Dermis microvascular lymphatic vessel endothelial cell (primary cell): Measurements from ENCODE around the gene SRM. TPM values are rescaled to one million over a fixed set of nuclear protein-coding genes. Genes with fewer than 3 reads are reported as not detected.
"Not testable (repeated sequence)": the region's sequence is repeated elsewhere in the genome, so short reads cannot be mapped to it uniquely, and the experiment has no call there.

Experiments used
- DNase-seq, 2 donors: peaks; one replicate each; pipeline versions ENCODE4 v3.0.0 to v3.0.0-alpha.2; 2010; ENCODE audit warnings: low read depth in 2 of 2
- total RNA-seq: library from RNA; depleted of rRNA; stranded (reverse); fragments of >200 nt; gene quantifications from 2 replicates; pipeline ENCODE4 v1.2.1, GENCODE V29; 2014

SRM gene
- total RNA-seq, 1 donor from 2014 or later, result 7.6 TPM

DNA sequence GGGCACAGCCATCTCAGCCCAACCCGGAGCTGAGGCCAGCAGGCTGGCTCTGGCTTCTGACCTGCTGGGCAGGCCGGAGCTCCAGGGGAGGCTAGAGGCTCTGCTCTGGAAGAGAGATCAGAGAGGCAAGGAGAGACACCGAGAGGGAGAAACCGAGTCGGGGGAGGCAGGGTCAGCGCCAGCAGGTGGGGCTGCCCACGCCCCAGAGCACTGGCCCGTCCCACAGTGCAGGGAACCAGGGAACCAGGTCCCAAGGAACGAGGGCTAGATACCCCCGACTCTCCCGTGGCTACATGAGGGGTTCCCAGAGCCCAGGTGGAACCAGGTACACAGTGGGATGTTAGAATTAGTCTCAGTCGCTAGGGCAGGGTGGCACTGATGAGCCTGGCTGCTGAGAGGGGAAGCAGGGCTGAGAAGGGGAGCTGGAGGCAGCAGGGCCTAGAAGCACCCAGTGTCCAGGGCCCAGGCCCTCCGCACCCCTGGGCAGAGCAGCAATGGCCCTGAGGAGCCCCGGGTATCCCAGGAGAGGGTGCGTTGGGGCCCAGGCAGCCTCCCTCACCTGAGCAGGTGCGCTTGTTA, 14.9 kb downstream of the SRM start:
- no peak for DNase-seq

DNA sequence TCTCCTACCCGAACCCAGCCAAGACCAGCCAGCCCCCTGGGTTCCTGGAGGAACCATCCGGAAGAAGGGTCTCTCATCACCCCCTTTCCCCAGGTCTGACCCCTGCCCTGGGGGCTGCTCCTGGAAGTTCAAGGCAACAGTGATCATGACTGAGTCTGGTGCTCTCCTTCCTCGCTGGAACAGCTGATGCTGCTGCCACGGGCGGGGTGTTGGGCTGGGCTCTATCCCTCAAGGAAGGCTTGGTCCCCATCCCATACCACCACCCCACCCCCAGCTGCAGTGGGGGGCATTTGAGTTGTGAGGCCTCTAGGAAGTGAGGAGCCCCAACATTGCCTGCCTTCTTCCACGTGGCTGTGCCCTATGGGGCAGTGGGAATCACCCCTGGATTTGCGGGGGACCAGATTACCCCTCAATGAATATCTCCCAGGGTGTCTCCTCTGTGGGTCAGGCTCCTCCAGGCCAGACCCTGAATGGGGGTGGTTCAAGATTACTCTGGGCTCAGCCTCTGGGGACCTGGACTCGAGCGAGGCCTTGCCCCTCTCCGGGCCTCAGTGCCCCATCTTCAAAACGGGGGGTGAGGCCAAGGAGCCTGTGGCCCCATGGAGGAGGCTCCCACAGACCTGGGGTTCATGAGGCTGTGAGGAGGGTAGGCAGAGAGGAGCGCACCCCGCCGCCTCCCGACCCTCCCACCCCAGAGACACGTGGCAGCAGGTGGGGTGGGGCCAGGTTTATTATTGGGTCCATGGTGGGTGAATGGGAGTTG, 15.6 kb downstream of the SRM start:
- no peak for DNase-seq

DNA sequence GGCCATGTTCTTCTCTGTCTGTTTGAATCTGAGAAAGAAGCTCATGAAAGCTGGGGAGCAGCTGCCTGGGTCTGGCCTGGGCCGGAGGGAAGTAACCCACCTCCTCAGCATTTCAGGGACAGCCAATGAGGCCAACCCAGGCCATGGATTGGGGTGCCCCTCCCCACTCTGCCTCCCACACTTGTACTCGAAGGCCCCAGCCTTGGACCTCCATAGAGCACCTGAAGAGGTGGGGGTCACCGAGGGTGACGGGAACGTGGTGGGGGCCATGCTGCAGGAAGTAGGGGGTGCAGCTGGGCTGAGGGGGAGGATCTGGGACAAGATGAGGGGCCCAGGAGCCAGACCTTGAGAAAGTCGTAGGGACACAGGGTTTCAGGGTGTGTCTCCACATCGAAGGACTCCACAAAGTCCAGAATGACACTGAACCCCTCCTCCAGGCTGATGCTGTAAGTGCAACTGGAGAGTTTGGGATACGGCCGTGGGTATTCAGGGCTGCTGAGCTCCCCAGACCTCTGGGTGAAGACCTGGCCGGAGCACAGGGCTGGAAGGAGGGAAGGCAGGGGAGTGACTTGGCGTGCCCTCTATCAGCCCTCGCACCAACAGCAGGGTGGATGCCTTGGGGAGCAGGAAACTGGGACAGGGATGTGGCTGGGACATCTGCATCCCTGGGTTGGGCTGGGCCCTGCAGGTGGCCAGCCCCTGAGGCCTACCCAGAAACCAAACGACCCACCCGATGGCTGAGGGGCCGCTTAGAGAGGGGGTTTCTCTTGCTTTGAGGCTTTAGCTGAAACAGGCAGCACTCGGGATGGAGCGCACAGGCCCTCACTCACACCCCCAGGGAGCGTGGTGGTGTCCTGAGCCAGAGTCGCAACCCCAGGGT, 16.6 kb downstream of the SRM start:
- no peak for DNase-seq

DNA sequence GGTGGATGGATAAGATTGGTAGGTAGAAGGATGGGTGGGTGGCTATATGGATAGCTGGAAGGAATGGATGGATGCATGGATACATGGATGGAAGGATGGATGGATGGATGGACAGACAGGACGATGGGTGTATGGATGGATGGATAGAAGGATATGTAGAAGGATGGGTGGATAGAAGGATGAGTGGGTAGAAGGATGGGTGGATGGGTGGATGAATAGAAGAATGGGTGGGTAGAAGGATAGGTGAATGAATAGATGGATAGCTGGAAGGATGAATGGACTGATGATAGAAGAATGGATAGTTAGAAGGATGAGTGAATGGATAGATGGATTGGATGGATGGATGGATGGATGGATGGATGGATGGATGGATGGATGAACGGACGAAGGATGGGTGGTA, 17.8 kb downstream of the SRM start:
- no peak for DNase-seq

DNA sequence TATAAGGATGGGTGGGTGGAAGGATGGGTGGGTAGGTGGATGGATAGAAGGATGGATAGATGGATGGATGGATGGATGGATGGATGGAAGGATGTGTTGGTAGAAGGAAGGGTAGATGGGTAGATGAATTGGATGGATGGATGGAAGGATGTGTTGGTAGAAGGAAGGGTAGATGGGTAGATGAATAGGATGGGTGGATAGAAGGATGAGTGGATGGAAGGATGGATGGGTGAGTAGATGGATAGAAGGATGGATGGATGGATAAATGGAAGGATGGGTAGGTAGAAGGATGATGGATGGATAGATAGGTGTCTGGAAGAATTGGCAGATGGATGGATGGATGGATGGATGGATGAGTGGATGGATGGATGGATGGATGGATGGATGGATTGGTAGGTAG, 18.8 kb downstream of the SRM start:
- no peak for DNase-seq

DNA sequence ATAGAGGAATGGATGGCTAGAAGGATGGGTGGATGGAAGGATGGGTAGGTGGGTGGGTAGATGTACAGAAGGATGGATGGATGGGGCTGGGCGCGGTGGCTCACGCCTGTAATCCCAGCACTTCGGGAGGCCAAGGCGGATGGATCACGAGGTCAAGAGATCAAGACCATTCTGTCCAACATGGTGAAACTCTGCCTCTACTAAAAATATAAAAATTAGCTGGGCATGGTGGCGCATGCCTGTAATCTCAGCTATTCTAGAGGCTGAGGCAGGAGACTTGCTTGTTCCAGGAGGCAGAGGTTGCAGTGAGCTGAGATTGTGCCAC, 19.8 kb downstream of the SRM start:
- not testable (repeated sequence) for DNase-seq

DNA sequence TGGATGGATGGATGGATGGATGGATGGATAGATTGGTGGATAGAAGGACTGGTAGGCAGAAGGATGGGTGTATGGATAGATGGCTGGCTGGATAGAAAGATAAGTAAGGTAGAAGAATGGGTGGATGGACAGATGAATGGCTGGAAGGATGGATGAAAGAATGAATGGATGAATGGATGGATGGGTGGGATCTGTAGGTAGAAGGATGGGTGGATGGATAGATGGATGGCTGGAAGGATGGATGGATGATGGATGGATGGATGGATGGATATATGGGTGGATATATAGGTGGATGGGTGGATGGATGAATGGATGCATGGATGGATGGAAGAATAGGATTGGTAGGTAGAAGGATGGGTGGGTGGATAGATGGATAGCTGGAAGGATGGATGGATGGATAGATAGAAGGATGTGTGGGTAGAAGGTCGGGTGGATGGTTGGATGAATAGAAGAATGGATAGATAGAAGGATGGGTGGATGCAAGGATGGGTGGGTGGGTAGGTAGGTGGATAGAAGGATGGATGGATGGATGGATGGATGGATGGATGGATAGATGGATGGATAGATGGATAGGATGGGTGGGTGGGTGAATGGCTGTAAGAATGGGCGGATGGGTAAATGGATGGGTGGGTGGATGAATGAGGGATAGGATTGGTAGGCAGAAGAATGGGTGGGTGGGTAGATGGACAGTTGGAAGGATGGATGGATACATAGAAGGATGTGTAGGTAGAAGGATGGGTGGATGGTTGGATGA, 20.3 kb downstream of the SRM start:
- DNase-seq, result no peak

DNA sequence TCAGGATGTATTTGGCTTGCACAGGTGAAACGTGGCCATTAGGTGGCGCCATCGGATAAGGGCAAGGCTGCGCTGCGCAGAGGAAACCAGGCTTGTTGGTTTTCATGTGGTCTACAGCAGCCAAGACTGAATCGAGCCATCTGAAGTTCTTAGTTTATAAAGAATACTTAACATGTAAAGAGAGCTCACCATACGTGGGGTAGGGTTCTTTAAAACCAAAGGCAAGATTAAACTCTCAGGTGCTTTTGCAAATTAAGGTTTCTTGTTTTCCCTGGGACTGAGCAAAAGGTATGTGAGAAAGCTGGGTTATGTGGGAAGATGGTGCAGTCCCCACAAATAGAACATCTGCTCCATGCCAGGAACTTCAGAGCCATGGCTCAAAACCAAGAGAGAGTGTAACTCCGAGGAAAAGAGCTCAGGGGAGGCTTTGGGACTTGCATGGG, 22.1 kb downstream of the SRM start:
- DNase-seq, result peak; percentile 70 to 85

DNA sequence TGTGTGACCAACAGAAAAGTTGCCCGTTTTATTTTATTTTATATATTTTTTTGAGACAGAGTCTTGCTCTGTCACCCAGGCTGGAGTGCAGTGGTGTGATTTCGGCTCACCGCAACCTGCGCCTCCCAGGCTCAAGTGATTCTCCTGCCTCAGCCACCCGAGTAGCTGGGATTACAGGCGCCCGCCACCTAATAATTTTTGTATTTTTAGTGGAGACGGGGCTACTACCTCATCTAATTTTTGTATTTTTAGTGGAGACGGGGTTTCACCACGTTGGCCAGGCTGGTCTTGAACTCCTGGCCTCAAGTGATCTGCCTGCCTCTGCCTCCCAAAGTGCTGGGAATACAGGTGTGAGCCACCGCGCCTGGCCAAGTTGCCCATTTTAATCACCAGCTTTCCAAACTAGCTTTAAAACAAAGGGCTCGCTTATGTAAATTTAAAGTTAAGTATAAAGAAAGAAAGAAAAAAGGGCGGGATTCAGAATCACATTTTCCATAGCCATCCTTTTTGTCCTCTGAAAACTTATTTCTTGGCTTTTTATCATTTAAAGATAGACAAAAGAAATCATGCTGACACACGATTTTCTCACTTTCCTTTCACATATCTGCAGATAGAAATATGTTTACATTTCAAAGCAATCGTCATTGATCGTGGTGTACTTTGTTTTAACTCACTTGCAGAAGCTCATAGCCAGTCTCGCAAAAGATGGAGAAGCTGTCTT, 22.6 kb downstream of the SRM start:
- DNase-seq, result not testable (repeated sequence)

DNA sequence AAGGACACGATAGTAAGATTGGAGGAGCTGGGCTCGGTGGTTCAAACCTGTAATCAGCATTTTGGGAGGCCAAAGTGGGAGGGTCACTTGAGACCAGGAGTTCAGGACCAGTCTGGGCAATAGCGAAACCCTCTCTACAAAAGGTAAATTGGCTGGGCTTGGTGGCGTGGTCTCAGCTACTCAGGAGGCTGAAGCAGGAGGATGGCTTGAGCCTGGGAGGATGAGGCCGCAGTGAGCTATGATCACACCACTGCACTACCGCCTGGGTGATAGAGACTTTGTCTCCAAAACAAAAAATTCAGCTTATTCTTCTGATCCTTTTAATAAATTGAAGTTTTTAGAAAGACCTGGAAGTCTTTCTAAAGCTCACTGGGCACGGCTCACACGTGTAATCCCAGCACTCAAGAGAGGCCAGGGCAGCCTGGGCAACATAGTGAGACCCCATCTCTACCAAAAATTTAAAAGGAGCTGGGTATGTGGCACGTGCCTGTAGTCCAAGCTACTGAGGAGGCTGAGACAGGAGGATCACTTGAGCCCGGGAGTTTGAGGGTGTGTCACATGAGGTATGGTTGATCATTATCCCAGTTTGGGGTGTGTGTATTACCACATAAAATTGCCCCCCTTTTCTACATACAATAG, 28.1 kb downstream of the SRM start:
- DNase-seq, result no peak

DNA sequence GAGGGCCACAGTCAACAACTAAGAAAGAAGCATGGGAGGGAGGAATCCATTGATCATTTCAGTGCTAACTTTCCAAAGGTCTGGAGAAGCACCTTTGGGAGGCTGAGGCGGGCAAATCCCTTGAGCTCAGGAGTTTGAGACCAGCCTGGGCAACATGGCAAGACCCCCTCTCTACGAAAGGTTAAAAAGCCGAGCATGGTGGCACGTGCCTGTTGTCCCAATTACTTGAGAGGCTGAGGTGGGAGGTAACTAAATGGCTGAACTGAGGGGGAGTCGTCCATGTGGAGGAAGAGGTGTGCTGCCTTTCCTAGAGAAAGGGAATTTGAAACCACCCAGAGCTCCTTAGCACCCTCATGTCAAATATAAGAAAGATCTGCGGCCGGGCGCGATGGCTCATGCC, 29.0 kb downstream of the SRM start:
- DNase-seq, result no peak

DNA sequence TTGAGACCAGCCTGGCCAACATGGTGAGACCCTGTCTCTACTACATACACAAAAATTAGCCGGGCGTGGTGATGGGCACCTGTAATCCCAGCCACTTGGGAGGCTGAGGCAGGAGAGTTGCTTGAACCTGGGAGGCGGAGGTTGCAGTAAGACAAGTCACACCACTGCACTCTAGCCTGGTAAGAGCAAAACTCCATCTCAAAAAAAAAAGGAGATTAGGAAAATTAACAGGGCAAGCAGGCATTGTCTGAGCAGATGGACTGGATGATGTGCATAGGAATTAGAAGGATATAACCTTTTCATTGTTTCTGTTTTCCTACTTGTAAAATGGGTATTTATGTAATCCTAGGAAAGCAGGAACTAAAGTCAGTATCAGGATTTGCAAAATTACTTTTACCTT, 31.8 kb downstream of the SRM start:
- DNase-seq, result no peak

DNA sequence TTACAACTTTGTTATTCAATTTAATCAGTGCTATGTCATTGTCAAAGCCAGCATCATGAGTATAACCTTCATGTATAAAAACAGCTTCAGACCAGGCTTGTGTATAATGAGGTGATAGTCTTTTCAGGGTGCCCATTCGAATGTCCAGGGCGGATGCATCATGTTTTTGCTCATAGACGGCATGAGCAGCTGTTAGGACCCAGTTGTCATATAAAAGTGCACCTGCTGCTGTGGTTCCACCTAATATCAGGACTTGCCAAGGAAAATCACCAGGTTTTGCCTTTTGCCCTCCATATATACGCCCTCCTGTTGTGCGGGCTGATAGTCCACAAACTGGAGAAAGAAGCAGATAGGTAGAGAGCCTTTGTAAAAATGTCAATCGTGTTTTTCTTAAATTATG, 32.5 kb downstream of the SRM start:
- no peak for DNase-seq

DNA sequence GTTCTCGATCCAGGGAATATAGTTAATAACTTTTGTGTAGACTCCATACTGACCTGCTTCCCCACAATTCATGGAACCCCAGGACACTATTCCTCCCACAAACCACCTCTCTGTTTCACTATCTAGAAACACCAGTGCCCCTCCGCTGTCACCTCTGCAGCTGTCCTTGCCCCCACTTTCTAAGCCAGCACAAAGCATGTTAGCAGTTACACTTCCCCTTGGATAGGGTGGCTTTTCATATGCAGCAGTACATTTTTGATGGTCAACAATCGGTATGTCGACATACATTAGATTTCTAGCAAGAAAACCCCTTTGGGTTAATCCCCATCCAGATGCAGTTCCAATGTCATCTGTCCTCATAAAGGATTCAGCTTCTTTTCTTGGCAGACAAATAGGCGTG, 32.9 kb downstream of the SRM start:
- DNase-seq, result no peak

DNA sequence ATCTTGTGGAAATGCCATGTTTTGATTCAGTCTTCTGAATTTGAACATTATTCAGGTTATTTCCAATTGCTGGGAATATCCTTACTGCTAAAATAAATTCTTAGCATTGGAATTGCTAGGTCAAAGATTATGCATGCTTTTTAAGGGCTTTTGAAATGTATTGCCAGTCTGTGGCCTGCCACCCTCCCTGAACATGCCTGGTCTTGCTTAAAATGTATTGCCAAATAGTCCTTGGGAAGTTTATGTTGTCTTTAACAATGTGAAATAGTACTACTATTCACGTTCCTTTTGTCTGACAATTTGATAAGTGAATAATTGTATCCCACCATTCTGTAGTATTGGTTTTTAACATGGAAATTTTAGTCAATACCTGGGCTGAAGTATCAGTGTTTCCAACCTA, 33.8 kb downstream of the SRM start:
- no peak for DNase-seq

DNA sequence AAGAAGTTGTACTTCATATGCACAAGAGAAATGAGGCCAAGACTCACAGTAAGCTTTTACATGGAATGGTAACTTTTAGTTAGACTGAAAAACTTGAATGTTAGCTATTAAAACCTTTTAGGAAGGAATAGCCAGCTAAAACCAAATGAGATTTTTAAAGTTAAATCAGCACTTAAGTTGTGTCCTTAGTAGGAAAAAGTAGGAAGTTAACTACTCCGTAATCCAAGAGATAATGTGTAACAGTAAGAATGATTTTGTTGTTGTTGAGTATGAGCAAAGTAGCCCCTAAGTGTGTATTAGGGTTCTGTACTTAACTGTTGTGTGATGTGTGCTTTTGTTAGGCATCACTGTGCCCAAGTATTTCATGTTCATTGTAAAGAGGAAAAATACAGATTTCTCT, 34.2 kb downstream of the SRM start:
- no peak for DNase-seq

DNA sequence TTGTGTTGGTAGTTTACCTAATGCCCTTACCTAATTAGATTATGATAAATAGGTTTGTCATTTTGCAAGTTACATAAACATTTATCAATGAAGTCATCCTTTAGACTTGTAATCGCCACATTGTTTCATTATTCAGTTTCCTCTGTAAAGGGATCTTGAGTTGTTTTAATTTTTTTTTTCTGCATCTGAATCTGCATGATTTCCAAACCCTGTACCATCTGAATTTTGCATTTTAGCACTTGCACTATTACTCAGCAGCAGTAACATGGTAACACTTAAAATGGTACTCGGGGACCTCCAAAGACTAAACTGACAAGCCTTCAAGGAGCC, 35.0 kb downstream of the SRM start:
- DNase-seq, result no peak

DNA sequence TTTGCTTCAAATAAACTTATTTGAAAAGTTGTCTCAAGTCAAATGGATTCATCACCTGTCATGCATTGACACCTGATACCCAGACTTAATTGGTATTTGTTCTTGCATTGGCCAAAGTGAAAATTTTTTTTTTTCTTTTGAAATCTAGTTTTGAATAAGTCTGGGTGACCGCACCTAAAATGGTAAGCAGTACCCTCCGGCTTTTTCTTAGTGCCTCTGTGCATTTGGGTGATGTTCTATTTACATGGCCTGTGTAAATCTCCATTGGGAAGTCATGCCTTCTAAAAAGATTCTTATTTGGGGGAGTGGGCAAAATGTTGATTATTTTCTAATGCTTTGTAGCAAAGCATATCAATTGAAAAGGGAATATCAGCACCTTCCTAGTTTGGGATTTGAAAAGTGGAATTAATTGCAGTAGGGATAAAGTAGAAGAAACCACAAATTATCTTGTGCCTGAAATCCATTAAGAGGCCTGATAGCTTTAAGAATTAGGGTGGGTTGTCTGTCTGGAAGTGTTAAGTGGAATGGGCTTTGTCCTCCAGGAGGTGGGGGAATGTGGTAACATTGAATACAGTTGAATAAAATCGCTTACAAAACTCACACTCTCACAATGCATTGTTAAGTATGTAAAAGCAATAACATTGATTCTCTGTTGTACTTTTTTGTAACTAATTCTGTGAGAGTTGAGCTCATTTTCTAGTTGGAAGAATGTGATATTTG, 35.5 kb downstream of the SRM start:
- no peak for DNase-seq

DNA sequence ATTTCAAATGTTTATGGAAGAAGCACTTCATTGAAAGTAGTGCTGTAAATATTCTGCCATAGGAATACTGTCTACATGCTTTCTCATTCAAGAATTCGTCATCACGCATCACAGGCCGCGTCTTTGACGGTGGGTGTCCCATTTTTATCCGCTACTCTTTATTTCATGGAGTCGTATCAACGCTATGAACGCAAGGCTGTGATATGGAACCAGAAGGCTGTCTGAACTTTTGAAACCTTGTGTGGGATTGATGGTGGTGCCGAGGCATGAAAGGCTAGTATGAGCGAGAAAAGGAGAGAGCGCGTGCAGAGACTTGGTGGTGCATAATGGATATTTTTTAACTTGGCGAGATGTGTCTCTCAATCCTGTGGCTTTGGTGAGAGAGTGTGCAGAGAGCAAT, 36.6 kb downstream of the SRM start:
- DNase-seq, result no peak

DNA sequence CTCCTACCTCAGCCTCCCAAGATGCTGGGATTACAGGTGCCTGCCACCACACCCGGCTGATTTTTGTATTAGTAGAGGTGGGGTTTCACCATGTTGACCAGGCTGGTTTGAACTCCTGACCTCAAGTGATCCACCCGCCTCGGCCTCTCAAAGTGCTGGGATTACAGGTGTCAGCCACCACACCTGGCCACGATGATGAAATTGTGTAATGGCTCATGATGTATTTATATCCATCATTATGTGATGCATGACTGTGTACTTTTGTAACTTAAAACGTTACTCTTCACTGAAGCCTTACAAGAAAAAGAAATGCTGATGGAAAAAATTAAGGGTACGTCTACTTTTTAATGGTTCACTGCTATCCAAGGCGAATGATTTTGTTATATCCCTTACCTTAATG, 39.8 kb downstream of the SRM start:
- DNase-seq, result no peak
